Endothelial cell (in vitro differentiated cells): Measurements from ENCODE around the gene ZNF407. TPM values are rescaled to one million over a fixed set of nuclear protein-coding genes. Genes with fewer than 3 reads are reported as not detected.

Experiments used
- DNase-seq: peaks from one replicate; pipeline ENCODE4 v3.0.0; 2021; ENCODE audit warnings: low spot score
- H3K27ac Mint-ChIP-seq: one replicate; pipeline ENCODE4 v1.8.0; 2021; ENCODE audit warnings: mixed read lengths, inconsistent platforms; ENCODE audit not compliant: unreplicated experiment
- H3K27me3 Mint-ChIP-seq: one replicate; pipeline ENCODE4 v1.8.0; 2021; ENCODE audit warnings: mild to moderate bottlenecking, moderate library complexity, mixed read lengths, inconsistent platforms; ENCODE audit not compliant: unreplicated experiment
- H3K36me3 Mint-ChIP-seq: one replicate; pipeline ENCODE4 v1.8.0; 2021; ENCODE audit warnings: mild to moderate bottlenecking, low read depth, mixed read lengths, inconsistent platforms; ENCODE audit not compliant: unreplicated experiment
- H3K4me1 Mint-ChIP-seq: one replicate; pipeline ENCODE4 v1.8.0; 2021; ENCODE audit warnings: mild to moderate bottlenecking, mixed read lengths, inconsistent platforms; ENCODE audit not compliant: unreplicated experiment
- H3K4me3 Mint-ChIP-seq: one replicate; pipeline ENCODE4 v1.8.0; 2021; ENCODE audit warnings: mild to moderate bottlenecking, mixed read lengths, inconsistent platforms; ENCODE audit not compliant: unreplicated experiment
- H3K9me3 Mint-ChIP-seq: one replicate; pipeline ENCODE4 v1.8.0; 2021; ENCODE audit warnings: mixed read lengths, inconsistent platforms; ENCODE audit not compliant: unreplicated experiment
- total RNA-seq: library from RNA; stranded (reverse); fragmentation: NEBNext Ultra II Directional; extraction: Animal tissue kit (Norgen Biotek cat#: 25700); gene quantifications from one replicate; pipeline ENCODE4 v1.2.1, GENCODE V29; 2021; ENCODE audit not compliant: unreplicated experiment
- TF ChIP-seq, protein P1 (sequence below): fragments of 200-600 bp; sonication (generic); IDR thresholded peaks from one replicate; pipeline ENCODE4 v1.5.0; 2021; ENCODE audit warnings: antibody characterized with exemption; ENCODE audit not compliant: unreplicated experiment

Gene ZNF407
- total RNA-seq, 1 donor from 2014 or later = 16.8 TPM

DNA sequence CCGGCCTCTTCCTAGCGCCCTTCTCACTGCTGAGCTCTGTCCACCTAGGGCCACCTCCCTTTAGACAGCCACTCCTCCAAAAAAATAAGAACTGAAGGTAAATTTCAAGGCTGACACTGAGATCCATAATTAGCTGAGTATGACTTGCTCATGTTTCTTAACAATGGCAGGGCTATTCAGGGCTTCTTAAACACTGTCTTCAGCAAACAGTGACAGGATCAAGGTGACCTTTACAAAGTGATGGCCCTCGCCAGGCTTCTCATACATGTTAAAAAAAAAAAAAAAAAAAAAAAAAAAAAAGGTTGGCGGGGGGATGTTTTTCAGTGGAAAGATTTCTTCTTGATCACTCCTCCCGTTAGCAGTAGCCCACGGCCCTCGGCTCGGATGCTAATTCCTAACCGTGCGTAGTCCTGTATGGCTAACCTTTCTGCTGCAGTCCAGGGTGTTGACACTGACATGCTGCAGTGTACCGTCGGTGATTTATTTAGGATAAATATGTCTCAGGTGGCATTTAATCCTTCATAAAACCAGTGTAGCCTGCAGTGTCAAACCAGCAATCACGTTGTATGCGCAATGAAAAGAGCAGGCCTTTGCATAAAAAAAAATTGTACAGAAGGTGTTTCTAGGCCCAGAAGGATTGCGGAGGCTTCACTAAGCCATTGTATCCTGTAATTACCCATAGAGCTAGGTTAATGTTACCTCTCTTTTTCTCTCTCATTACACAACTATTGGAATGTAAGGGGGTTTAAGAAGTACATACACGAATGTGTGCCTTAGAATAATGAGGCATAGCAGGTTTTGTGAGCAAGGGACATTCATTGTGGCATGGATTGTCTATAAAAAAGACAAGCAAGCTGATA lies 468.6 kb downstream of the ZNF407 start:
- Mint-ChIP-seq H3K9me3 (no peaks in the 10 kb centered on the region), H3K27me3 (peaks cover 5% of the 10 kb centered on the region), H3K36me3 (peaks cover 8% of the 10 kb centered on the region), H3K27ac (no peak overlapping the region), H3K4me1 (peaks cover 21% of the 10 kb centered on the region), H3K4me3 (no peak overlapping the region)
- no peak for DNase-seq
- TF ChIP-seq, protein P1, sequence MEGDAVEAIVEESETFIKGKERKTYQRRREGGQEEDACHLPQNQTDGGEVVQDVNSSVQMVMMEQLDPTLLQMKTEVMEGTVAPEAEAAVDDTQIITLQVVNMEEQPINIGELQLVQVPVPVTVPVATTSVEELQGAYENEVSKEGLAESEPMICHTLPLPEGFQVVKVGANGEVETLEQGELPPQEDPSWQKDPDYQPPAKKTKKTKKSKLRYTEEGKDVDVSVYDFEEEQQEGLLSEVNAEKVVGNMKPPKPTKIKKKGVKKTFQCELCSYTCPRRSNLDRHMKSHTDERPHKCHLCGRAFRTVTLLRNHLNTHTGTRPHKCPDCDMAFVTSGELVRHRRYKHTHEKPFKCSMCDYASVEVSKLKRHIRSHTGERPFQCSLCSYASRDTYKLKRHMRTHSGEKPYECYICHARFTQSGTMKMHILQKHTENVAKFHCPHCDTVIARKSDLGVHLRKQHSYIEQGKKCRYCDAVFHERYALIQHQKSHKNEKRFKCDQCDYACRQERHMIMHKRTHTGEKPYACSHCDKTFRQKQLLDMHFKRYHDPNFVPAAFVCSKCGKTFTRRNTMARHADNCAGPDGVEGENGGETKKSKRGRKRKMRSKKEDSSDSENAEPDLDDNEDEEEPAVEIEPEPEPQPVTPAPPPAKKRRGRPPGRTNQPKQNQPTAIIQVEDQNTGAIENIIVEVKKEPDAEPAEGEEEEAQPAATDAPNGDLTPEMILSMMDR = no peak

GRCh38 chr18:75066936-75067335 lies 469.3 kb downstream of the ZNF407 start:
- no peak overlapping the region for H3K4me3 Mint-ChIP-seq
- H3K27ac Mint-ChIP-seq = no peak overlapping the region
- no peak for DNase-seq
- peaks cover 25% of the 10 kb centered on the region for H3K4me1 Mint-ChIP-seq
- H3K9me3 Mint-ChIP-seq = no peaks in the 10 kb centered on the region
- TF ChIP-seq, protein P1 = no peak
- peaks cover 7% of the 10 kb centered on the region for H3K27me3 Mint-ChIP-seq
- peaks cover 8% of the 10 kb centered on the region for H3K36me3 Mint-ChIP-seq

GRCh38 chr18:75067996-75068645 lies 470.5 kb downstream of the ZNF407 start:
- H3K4me3 Mint-ChIP-seq = no peak overlapping the region
- H3K27me3 Mint-ChIP-seq = peaks cover 7% of the 10 kb centered on the region
- no peak for DNase-seq
- H3K27ac Mint-ChIP-seq = no peak overlapping the region
- TF ChIP-seq, protein P1 = no peak
- peaks cover 29% of the 10 kb centered on the region for H3K4me1 Mint-ChIP-seq
- H3K9me3 Mint-ChIP-seq = no peaks in the 10 kb centered on the region
- H3K36me3 Mint-ChIP-seq = peaks cover 8% of the 10 kb centered on the region

GRCh38 chr18:75068682-75069435 lies 471.2 kb downstream of the ZNF407 start:
- Mint-ChIP-seq H3K4me3 (no peak overlapping the region), H3K27ac (peak overlapping the region; percentile 72), H3K9me3 (no peaks in the 10 kb centered on the region), H3K27me3 (peaks cover 7% of the 10 kb centered on the region), H3K36me3 (peaks cover 8% of the 10 kb centered on the region), H3K4me1 (peaks cover 29% of the 10 kb centered on the region)
- DNase-seq = no peak
- TF ChIP-seq, protein P1 = no peak
